HG03442 (cell line): ENCODE measurements around the gene NIN.
"Not testable (repeated sequence)": the region's sequence is repeated elsewhere in the genome, so short reads cannot be mapped to it uniquely, and the experiment has no call there.

Source experiments
- ATAC-seq: cut with Tn5 transposase; IDR thresholded peaks from one replicate; pipeline ENCODE4 v1.9.1; 2021; ENCODE audit warnings: mild to moderate bottlenecking, moderate library complexity; ENCODE audit not compliant: unreplicated experiment

Gene NIN

DNA sequence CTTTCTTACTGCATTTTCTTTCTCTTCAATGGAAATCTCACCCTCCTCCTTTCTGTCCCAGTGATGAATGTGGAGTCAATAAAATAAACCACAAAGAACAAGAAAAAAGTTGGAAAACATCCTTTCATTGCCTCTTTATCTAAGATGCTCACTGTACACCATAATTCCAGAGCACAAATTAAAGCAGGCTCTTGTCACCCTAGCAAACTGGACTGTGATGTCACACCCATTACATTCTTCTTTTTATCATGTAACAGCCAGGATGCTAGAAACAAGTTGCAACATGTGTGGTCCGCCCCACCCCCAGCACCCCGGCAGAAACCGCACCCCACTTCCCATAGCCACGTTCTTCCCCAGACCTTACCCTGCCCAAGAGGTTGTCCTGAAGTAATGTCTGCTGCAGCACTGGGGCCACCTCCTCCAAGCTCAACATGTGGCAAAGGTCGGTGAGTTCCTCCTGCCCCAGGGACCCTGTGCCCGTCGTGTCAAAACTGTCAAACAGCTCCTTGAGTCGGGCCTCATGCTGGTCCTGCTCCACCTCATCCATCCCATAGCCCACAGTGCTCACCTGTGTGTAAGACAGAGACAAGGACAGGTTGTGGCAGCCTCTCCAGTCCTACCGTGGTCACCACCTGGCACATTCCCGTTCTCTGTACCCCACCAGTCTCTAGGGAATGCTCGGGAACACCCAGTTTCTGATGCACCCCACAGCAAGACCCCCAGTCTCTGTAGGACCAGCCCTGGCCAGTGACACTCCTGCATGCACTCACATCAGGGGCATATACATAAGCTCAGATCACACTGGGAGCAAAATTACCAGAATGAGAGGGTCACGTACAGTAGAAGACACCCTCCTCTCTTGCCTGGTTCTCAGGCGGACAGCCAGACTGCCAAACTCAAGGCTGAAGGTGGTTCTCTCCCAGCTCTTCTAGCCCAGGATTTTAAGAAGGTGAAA is 9.2 kb downstream of the NIN start:
- peak; percentile 26 for ATAC-seq

DNA sequence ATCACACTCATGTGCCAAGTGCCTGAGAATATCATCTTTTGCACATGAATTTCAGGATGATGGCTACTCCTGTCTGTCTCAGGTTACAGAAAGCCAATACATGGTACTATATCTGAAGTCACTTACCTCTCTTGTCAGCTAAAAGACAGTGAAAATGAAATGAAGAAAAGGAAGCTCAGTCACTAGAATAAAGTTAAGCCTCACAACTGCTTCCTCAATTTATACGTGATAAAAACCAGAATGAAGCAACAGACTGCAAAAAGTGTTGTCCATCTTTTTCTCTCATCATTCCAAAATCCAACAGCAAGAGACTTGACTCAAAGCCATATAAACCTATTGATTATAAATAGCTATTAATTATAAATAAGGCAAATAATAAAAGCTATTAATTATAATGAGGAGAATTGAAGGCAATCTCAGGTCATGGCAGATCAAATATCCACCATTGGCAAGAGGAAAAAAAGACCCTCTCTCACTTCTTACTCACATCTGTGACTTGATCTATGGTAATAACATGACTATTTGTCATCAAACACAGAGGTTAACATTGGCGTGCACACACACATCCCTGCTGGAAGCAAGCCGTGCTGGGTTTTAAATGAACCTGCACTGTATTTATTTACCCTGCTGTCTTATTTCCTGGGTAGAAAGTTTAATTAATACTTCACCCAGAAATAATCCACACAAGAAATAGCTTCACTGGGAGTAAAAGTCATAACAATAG is 10.0 kb downstream of the NIN start:
- ATAC-seq = no peak

DNA sequence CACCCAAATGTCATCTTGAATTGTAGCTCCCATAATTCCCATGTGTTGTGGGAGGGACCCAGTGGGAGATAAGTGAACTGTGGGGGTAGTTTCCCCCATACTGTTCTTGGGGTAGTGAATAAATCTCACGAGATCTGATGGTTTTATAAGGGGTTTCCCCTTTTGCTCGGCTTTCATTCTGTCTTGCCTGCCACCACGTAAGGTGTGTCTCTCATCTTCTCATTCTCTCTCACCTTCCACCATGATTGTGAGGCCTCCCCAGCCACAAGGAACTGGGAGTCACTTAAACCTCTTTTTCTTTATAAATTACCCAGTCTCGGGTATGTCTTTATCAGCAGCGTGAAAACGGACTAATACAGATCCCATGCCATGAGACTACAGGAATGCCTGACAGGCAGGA is 11.7 kb downstream of the NIN start:
- ATAC-seq = not testable (repeated sequence)

DNA sequence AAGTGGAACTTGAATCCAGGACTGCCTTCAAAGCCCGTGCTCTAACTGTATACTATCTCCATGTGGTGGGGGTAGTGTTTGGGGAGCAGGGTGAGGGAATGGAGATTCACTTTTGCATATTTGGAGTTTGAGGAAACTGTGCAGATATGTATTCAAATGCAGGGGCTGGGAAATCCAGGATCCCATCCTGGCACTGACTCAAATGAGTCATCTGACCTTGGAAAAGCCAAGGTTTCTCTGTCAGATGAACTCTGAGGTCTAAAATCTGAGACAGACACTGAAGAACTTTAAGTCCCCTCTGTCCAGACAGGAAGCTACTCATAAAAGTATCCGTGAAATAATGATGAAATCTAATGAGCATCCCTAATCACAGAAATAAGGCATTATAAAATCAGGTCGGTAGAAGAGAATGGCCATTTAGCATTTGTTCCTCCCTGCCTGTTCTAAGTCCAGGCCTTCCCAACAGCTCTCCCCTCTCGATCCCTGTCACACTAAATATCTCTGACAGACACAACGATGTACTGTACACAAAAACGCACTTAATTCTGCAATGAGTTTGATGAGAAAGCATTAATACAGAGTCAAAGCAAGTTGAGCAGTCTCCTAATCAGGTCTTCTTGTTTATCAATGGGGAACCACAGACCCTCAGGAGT is 14.4 kb downstream of the NIN start:
- ATAC-seq = no peak

DNA sequence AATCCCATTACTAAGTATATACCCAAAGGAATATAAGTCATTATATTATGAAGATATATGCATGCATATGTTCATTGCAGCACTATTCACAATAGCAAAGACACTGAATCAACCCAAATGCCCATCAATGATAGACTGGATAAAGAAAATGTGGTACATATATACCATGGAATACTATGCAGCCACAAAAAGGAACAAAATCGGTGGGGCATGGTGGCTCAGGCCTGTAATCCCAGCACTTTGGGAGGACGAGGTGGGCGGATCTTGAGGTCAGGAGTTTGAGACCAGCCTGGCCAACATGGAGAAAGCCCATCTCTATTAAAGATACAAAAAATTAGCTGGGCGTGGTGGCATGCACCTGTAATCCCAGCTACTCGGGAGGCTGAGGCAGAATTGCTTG is 15.4 kb downstream of the NIN start:
- ATAC-seq = not testable (repeated sequence)

DNA sequence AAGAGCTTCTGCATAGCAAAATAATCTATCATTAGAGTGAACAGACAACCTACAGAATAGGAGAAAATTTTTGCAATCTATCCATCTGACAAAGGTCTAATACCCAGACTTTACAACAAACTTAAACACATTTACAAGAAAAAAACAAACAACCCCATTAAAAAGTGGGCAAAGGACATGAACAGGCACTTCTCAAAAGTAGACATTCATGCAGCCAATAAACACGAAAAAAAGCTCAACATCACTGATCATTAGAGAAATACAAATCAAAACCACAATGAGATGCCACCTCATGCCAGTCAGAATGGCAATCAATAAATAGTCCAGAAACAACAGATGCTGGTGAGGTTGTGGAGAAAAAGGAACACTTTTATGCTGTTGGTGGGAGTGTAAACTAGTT is 15.9 kb downstream of the NIN start:
- not testable (repeated sequence) for ATAC-seq

DNA sequence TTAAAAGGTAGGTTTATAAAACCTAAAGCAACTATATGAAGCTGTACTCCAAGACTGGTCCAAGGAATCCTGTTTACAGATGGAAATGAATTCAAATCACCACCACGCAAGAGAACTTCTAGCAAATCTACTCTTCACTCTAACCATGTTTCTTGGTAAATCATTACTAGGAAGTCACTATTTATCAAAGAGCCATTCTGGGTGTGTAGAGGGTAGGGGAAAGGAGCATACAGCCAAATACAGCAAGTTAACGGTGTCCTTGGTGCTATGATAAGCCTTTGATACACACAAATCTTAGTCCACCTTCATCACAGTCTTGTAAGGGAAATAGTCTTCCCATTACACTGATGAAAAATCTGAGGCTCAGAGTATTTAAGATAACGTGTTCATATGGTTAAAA is 16.8 kb downstream of the NIN start:
- ATAC-seq = no peak

DNA sequence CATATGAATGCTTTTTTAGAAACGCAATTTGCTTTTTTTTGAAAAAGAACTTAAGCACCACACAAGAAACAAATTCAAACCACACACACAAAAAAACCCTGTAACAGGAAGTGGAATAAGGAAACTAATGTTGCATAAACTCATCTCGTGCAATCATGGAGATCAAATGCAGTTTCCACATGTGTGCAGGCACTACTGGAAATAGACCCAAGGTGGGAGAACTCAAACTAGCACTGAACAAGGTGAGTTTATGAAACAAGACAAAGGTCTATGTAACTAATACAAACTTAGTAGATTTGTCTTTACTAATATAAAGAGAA is 17.5 kb downstream of the NIN start:
- ATAC-seq = peak; percentile 68

DNA sequence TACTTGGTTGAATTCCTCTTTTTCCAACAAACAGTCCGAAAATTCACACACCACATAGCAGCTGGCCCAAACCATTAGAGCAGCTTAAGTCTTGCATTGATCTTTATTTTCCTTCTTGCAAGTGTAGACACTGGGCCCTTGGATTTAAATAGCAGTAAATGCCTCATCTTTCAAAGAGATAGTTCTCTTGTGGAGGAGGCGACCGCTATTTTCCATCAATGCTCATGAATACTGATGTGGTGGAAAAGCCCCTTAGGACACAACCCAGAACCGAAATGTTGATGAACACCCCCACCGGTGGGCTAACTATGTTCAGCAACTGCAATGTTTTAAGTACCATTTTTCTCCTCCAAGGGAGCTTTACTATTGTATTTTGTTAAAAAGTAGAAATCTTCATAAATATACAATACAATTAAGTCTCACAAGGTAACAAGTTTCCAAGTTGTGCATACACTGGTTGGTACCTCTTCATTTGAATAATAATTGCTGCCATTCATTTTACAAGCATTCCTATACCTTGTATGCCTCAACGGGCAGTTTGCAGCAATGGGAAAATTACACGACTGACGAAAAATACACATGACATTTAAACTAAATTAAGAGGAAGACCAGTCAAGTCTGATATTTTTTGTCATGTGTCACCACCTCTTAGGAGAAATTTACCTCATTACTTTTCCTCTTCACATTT is 18.0 kb downstream of the NIN start:
- ATAC-seq = no peak

DNA sequence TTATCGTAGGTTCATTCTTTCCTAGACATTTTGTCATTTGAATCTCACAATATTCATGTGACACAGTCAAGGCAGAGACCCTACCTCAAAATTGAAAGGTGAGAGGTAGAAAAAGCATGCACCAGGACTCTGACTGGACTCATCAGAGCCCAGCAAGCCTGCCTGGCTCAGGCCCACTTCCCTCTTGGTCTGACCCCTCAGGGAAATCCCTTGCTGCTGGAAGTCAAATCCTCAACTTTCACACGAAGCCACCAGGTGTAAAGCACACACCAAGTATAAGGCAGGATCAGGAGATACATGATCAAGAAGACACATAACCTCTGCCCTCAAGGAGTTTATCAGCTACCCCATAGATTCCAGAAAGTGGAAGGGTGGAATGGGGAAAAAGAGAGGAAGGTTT is 18.8 kb downstream of the NIN start:
- no peak for ATAC-seq

DNA sequence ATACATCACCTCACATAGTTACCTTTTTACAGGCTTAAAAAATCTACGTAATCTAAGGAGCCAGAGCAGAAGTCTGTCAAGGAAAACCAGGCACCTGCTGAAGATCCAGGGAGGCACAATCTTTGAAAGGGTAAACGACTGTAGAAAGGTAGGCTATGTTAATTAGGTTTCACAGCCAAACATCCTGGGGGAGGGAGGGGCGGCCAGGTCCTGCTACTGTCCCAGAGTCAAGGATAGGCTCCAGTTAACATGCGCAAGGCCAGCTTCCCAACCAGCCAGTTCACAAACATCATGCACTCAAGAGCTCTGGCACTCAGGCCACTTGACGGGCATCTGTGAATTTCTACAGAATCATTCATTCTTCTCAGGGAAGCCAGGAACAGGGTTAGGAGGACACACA is 22.9 kb downstream of the NIN start:
- ATAC-seq = no peak

DNA sequence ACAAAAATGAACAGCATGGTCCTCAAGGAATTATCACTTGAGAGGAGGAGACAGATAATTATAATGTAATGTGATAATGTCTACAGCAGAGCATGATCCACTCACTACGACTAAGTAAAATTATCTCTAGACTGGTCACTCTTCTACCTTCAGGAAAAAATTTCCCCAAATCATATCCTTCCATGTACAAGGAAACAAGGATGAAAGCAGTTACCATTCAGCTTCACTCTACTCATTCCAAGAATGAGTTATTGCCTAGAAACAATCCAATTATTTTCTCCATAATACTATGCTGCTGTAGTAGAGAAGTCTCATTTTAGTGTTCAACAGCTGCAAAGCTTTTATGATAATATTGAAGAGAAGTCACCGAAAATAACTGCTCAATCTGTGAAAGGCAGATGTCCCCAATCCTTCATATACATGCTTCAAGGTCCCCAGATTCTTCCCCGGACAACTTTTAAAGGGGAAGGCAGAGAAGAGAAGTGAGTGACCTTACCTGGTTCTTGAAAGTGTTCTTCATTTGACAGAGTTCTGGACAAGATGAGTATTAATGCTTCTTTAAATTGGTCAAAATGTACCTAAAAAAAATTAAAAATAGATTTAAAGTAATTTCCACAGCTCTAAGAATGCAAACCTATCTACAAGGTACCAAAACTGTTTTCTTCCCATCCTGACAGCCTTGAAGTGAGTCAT is 24.6 kb downstream of the NIN start:
- no peak for ATAC-seq

DNA sequence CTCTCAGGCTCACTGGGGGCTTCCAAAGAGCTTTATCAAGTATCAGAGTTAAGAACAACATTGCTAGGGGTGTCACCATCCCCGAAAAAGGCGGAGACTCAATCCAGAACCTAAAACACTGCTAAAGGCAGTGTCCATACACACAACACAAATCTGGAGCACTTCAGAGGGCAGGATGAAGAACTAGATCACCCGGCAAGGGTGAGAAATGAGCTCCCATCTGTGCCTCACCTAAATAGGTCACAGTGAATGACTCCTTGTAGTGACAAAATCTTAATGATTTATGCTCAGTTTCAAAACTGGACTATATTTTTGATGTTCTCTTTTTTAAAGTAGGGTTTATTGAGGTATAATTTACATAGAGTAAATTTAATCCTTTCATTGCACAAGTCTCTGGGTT is 25.6 kb downstream of the NIN start:
- ATAC-seq = no peak

DNA sequence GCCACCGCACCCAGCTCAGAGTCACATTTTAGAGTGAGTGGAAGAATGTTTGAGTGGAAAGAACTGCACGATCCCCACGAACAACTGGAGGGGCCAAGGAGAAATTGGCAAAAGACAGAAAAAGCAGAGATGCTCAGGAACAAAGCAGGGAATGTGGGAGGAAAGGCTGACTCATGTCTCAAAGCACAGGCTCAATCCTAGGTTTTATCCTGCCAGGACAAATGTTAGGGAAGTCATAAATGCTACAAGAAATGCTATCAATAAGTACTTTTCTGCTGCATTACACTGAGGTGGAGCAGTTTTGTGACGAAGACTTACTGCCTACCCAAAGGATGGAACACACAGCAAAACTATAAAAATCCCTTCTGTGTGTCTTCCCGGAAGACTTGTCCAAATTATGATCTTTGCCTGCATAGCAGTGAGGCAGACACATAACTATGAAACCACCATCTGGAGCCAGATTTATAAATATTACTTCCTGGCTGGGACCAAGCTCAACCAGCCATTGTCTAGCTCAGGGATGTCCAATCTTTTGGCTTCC is 26.7 kb downstream of the NIN start:
- ATAC-seq = no peak

DNA sequence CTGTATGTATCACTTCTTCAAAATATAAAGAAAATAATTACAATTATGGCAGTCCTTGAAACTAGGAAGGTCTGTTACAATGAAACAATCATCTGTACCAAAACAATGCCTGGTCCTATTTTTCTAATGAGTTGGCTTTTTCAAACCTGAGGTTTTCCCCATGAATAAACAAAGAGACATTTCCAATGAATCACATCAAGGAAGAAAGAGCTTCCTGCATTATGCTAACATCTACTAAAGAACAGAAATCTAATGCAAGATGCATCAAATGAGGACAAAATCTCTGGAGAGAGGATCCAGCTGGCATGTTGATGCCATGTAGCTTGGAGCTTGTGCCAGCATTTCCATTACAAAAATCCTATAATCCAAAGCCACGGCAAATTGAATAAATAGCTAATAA is 29.3 kb downstream of the NIN start:
- ATAC-seq = no peak

DNA sequence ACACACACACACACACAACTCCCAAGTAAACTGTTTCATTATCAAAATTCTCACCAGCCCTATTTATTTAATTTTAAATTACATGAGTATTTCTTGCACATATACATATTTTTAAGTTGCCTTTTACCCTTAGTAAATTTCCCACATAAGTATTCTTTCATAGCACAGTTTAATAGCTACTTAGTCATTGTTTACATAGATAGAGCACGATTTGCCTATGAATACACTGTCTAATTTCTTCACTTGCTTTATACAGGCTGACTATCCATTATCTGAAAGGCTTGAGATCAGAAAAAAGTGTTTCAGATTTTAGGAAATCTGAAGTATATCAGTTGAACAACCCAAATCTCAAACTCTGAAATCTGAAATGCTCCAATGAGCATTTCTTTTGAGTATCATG is 30.9 kb downstream of the NIN start:
- ATAC-seq = no peak

DNA sequence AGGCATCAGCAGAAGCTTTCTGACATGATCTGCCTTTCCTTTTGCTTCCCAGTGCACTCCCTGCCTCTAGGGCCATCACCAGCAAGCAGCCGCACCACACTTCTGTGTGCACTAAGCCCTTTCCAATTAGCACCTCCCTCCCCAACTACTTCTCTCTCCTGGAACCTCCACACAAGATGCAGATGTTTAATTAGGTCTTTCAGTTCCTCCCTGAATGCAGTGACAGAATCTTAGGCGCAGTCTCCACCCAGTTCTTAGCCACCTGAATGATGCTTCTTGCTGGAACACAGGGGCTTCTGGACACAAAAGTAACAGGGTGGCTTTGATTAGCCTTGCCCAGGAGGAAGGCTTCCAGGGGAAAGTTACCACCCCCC is 32.9 kb downstream of the NIN start:
- peak; percentile 60 for ATAC-seq

DNA sequence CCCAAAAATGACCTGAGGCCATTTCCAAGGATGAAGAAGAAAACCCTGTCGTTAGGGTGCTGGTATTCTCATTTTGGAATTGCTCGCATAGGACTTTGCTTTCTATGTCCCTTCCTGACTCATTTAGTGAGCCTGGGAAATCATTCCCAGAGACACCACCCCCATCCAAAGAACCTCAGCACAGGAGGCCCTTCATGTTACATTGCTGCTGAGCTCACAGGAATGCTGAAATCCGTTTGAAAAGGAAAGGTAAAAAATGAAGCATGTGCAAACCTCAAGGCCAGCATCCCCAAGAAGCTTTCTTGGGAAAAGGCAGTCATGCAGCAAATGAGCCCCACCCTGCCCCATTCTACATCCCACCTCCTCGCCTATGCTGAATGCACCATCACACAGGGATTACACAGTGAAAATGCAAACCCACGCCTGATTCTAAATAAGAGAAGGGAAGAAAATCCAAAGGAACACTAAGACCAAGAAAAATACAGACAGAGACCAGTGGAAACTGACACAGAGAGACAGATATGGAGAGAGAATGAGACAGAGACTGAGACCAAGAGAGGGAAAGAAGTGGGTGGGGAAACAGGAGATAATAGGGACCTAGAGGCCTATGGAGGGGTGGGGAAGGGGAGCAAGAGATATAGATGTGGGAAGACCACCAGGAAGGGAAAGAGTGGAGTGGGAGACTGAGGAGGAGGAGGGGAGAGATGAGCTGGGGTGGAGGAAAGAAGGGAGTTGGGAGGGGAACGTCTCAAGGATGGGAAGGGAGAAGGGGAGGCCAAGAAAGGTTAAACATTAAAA is 33.5 kb downstream of the NIN start:
- no peak for ATAC-seq

DNA sequence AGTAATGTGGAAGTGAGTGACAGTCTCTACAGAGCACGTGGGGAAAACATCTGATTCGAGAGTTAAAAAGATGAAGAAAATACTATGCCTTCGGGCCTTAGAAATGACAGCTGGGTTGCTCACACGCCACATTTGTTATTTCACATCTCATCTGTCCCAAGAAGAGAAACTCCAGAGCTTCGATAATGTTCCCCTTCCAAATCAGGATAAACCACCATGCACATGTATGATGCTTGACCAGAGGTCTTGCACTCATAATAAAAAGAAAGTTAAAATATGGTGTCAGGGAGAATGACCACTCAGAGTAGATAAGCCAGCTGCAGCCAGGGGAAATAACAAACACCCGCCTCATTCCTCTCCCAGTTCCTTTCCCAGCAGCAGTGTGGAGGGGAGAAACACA is 34.6 kb downstream of the NIN start:
- ATAC-seq = no peak

DNA sequence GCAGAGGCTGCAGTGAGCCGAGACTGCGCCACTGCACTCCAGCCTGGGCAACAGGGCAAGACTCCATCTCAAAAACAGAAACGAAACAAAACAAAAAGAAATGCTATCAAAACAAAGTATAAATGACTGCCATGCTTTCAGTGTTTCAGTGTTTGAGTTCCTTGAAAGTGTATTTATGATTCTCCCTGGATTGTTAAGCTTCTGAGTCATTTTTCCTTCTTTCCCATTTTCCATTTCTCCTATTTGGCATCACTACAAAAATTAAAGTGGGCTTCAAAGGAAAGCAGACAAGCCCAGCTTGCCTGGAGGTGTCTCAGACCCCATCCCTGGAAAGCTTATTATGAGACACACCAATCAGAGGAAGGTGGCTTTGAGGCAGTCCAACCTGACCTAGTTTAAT is 35.1 kb downstream of the NIN start:
- no peak for ATAC-seq
